ENCODE data around the gene UNC50. TPM values are rescaled to one million over a fixed set of nuclear protein-coding genes. Genes with fewer than 3 reads are reported as not detected.

Gene UNC50
- total RNA-seq, 4 donors from 2014 or later, result 40.3 to 55.7 (median 46.0) TPM

DNA sequence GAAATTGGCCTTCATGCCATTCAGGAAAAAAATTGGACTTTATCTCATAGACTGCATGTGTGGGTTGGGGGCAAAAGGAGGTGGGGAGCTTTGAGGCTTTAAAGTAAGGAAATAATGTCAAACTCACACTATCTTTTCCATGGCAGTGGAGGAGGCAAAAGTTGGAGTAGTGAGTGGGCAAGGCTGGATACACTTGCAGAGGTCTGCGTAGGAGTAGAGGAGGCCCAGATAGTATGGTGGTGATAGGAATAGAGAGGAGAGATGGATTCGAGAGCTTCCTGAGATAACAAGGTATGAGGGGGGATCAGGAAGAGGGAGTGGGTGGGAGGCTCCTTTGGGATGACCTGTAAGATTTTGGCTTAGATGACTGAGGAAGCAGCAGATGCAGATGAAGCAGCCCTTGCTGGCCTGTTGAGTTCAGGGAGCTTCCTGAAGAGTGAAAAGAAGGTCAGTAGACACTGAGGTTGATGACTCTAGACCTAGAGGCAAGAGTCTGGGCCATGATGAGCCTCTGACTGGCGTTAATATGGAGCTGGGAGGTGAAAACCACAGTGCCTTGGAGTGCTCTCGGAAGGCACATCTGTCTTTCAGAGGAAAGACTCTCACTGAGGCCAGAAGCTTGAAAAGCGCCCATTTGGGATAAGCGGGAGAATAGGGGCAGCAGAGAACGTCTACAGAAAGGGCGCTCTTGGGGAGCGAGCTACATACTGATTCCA, 5.8 kb downstream of the UNC50 start:
- no peak for TF ChIP-seq EP300 (IDR thresholded peaks at IDR 0.05)
- TF ChIP-seq, protein P1, sequence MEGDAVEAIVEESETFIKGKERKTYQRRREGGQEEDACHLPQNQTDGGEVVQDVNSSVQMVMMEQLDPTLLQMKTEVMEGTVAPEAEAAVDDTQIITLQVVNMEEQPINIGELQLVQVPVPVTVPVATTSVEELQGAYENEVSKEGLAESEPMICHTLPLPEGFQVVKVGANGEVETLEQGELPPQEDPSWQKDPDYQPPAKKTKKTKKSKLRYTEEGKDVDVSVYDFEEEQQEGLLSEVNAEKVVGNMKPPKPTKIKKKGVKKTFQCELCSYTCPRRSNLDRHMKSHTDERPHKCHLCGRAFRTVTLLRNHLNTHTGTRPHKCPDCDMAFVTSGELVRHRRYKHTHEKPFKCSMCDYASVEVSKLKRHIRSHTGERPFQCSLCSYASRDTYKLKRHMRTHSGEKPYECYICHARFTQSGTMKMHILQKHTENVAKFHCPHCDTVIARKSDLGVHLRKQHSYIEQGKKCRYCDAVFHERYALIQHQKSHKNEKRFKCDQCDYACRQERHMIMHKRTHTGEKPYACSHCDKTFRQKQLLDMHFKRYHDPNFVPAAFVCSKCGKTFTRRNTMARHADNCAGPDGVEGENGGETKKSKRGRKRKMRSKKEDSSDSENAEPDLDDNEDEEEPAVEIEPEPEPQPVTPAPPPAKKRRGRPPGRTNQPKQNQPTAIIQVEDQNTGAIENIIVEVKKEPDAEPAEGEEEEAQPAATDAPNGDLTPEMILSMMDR (IDR thresholded peaks at IDR 0.05), result no peak
- no peak for TF ChIP-seq POLR2AphosphoS5 (IDR thresholded peaks at IDR 0.05)
- TF ChIP-seq POLR2A (IDR thresholded peaks at IDR 0.05), result no peak
- Histone ChIP-seq H3K36me3 (peaks cover 2 to 88% of the 10 kb centered on the region in 2 donors), H3K27me3 (no peaks in the 10 kb centered on the region), H3K4me1 (peaks cover 3 to 44% (median 20%) of the 10 kb centered on the region in 3 donors), H3K4me3 (no peak overlapping the region), H3K27ac (no peak overlapping the region), H3K9me3 (no peaks in the 10 kb centered on the region)
- ATAC-seq, result no peak
- WGBS, 2 donors (ENCODE audit: low coverage in 1 of 2), result 91 to 94% methylated on average over 7 to 9 of the region's 9 CpGs

DNA sequence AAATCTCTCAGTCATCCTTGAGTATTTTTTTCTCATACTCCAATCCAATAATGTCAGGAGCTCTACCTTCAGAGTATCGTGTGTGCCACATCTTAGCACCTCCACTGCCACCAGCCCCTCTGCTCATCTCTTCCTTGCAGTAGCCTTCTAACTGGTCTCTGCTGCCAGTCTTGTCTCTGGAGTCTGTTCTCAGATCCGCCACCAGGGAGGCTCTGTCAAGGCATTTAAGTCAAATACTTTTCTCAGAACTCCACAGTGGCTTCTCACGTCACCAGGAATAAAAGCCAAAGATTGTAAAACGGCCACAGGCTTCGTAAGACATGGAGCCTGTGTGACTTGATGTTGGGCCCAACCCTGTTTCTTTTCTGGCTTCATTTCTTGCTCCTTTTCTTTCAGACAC, 7.1 kb downstream of the UNC50 start:
- no peak for ATAC-seq
- H3K9me3 ChIP-seq, result no peaks in the 10 kb centered on the region
- WGBS, 2 donors (ENCODE audit: low coverage in 1 of 2), result 68 to 82% methylated on average over 4 of the region's 5 CpGs
- no peak overlapping the region for H3K4me3 ChIP-seq
- no peaks in the 10 kb centered on the region for H3K27me3 ChIP-seq
- peaks cover 0 to 31% (median 11%) of the 10 kb centered on the region in 3 donors for H3K4me1 ChIP-seq
- TF ChIP-seq POLR2A (IDR thresholded peaks at IDR 0.05) (no peak), POLR2AphosphoS5 (IDR thresholded peaks at IDR 0.05) (no peak), EP300 (IDR thresholded peaks at IDR 0.05) (no peak)
- TF ChIP-seq, protein P1 (IDR thresholded peaks at IDR 0.05), result no peak
- peaks cover 2 to 91% of the 10 kb centered on the region in 2 donors for H3K36me3 ChIP-seq
- no peak overlapping the region for H3K27ac ChIP-seq

DNA sequence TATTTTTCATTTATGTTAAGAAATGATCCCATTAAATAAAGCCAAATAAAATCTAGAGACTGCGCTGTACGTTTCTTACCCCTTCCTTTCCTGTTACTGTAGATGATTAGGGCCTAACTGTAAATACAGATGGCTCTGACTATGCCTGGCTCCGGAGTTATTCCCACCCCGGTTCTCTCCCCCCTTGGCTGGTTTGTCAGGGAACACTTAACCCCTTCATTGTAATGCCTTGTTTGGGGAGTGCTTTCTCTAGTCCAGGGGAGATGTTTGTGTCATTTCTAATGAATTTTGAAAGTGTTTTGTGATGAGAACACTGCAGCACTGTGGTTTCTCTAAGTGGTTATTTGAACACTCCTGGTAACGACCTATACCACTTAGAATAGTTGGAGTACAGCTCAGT, 8.8 kb downstream of the UNC50 start:
- H3K27ac ChIP-seq, result no peak overlapping the region
- H3K4me3 ChIP-seq, result no peak overlapping the region
- no peaks in the 10 kb centered on the region for H3K9me3 ChIP-seq
- H3K27me3 ChIP-seq, result no peaks in the 10 kb centered on the region
- TF ChIP-seq EP300 (IDR thresholded peaks at IDR 0.05), result no peak
- TF ChIP-seq POLR2AphosphoS5 (IDR thresholded peaks at IDR 0.05), result no peak
- no peak for TF ChIP-seq POLR2A (IDR thresholded peaks at IDR 0.05)
- TF ChIP-seq, protein P1 (IDR thresholded peaks at IDR 0.05), result no peak
- peaks cover 2 to 80% of the 10 kb centered on the region in 2 donors for H3K36me3 ChIP-seq
- WGBS, 2 donors (ENCODE audit: low coverage in 1 of 2), result 33 to 49% methylated on average over 4 to 5 of the region's 5 CpGs
- H3K4me1 ChIP-seq, result peaks cover 0 to 14% (median 0%) of the 10 kb centered on the region in 3 donors
- no peak for ATAC-seq

DNA sequence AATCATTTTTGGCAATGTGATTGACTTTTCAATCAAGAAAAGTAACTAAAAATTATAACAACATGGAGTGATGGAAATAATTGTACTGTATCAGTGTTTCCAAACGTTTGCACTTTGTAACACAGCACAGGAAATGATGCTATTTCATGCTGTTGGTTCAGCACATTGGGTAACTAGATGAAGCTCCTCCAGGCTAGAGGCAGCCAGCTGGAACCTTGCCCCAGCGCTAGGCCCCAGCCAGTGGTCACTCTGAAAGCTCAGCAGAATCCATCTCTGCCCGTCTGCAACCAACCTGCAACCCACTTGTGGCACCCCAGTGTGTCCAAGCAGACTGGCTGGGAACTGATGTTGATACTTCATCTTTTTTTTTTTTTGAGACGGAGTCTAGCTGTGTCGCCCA, 15.3 kb downstream of the UNC50 start:
- H3K9me3 ChIP-seq, result no peaks in the 10 kb centered on the region
- H3K4me1 ChIP-seq, result no peaks in the 10 kb centered on the region
- 49 to 79% methylated on average over 3 to 5 of the region's 5 CpGs for whole genome bisulfite sequencing, 2 donors (ENCODE audit: low coverage in 1 of 2)
- no peak overlapping the region for H3K27ac ChIP-seq
- no peaks in the 10 kb centered on the region for H3K27me3 ChIP-seq
- TF ChIP-seq POLR2AphosphoS5 (IDR thresholded peaks at IDR 0.05) (no peak), POLR2A (IDR thresholded peaks at IDR 0.05) (no peak), EP300 (IDR thresholded peaks at IDR 0.05) (no peak)
- TF ChIP-seq, protein P1 (IDR thresholded peaks at IDR 0.05), result no peak
- H3K36me3 ChIP-seq, result peaks cover 0 to 31% of the 10 kb centered on the region in 2 donors
- ATAC-seq, result peak; percentile 84
- H3K4me3 ChIP-seq, result no peak overlapping the region

DNA sequence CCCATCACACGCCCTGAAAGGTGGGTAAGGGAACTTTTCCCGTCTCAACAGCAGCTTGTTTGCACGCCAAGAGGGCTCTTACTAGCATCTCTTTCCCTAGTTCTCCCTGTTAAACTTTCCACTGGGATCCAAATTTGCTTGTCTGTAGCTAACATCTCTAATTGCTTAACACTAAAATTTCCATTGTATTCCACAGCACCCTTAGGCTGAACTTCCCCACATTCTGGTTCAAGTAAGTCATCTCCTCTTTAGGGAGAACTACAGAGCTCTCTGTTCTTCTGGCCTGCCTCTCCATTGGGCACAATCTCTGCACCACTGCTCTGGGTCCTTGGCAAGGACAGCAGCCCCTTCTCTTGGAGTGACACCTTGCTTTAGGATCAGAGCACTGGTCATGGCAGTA, 24.0 kb downstream of the UNC50 start:
- TF ChIP-seq, protein P1 (IDR thresholded peaks at IDR 0.05), result no peak
- no peak for TF ChIP-seq EP300 (IDR thresholded peaks at IDR 0.05)
- TF ChIP-seq POLR2AphosphoS5 (IDR thresholded peaks at IDR 0.05), result no peak
- no peak for TF ChIP-seq POLR2A (IDR thresholded peaks at IDR 0.05)
- WGBS, 2 donors (ENCODE audit: low coverage in 1 of 2), result 90% methylated on average over 2 of the region's 3 CpGs; no CpG with 5 or more reads in 1 of the 2 donors
- ATAC-seq, result no peak
- no peak overlapping the region for H3K4me3 ChIP-seq
- peaks cover 0 to 54% of the 10 kb centered on the region in 2 donors for H3K36me3 ChIP-seq
- H3K4me1 ChIP-seq, result no peaks in the 10 kb centered on the region
- no peaks in the 10 kb centered on the region for H3K27me3 ChIP-seq
- no peaks in the 10 kb centered on the region for H3K9me3 ChIP-seq
- H3K27ac ChIP-seq, result no peak overlapping the region

All from gastroesophageal sphincter (tissue), 4 donors.